DOHH2 (cell line): Measurements from ENCODE around the gene SYNE3.
A peak's percentile ranks its signal among the peaks of the same experiment; 100 is the strongest.

ENCODE experiments used
- H3F3A ChIP-seq: fragments of 200-600 bp; sonication (generic), shearing (Covaris generic); 2 replicates; pipeline ENCODE4 v1.6.0; 2016; ENCODE audit warnings: antibody characterized with exemption, mild to moderate bottlenecking; ENCODE audit not compliant: control insufficient read depth, insufficient read depth
- H3K27ac ChIP-seq: fragments of 200-600 bp; sonication (generic); 2 replicates; pipeline ENCODE4 v1.5.1; 2014; ENCODE audit warnings: low read depth, mild to moderate bottlenecking, low read length, moderate library complexity
- H3K27me3 ChIP-seq: fragments of 200-600 bp; sonication (generic); 2 replicates; pipeline ENCODE4 v1.6.1; 2014; ENCODE audit warnings: mild to moderate bottlenecking, low read length, mixed read lengths; ENCODE audit not compliant: control insufficient read depth
- H3K36me3 ChIP-seq: fragments of 200-600 bp; sonication (generic); 2 replicates; pipeline ENCODE4 v1.6.1; 2014; ENCODE audit warnings: mild to moderate bottlenecking, low read length, moderate library complexity, mixed read lengths; ENCODE audit not compliant: control insufficient read depth
- H3K4me1 ChIP-seq: fragments of 200-600 bp; sonication (generic); 2 replicates; pipeline ENCODE4 v1.6.1; 2014; ENCODE audit warnings: mild to moderate bottlenecking, low read length, mixed read lengths; ENCODE audit not compliant: control insufficient read depth
- H3K4me2 ChIP-seq: fragments of 200-600 bp; sonication (generic); 2 replicates; pipeline ENCODE4 v1.6.0; 2014; ENCODE audit warnings: mild to moderate bottlenecking, low read length, moderate library complexity
- H3K4me3 ChIP-seq: fragments of 200-600 bp; sonication (generic); 2 replicates; pipeline ENCODE4 v1.5.1; 2014; ENCODE audit warnings: mild to moderate bottlenecking, low read length, mixed read lengths
- H3K79me2 ChIP-seq: fragments of 200-600 bp; sonication (generic); 2 replicates; pipeline ENCODE4 v1.6.1; 2014; ENCODE audit warnings: mild to moderate bottlenecking, low read length, mixed read lengths; ENCODE audit not compliant: control insufficient read depth
- H3K9me2 ChIP-seq: fragments of 200-600 bp; sonication (generic); replicated peaks from 2 replicates; pipeline ENCODE4 v1.6.1; 2014; ENCODE audit warnings: mild to moderate bottlenecking, low read length, mixed read lengths; ENCODE audit not compliant: control insufficient read depth
- H3K9me3 ChIP-seq: fragments of 200-600 bp; sonication (generic); 2 replicates; pipeline ENCODE4 v1.6.1; 2014; ENCODE audit warnings: antibody characterized with exemption, low read length, mixed read lengths; ENCODE audit not compliant: control insufficient read depth, insufficient read depth
- H4K20me1 ChIP-seq: fragments of 200-600 bp; sonication (generic); 2 replicates; pipeline ENCODE4 v1.6.0; 2014; ENCODE audit warnings: low read depth, mild to moderate bottlenecking, antibody characterized with exemption, low read length, moderate library complexity; ENCODE audit not compliant: control insufficient read depth, insufficient read depth
- EZH2phosphoT487 ChIP-seq: fragments of 200-600 bp; sonication (generic); IDR thresholded peaks from 2 replicates; pipeline ENCODE4 v1.6.1; 2017; ENCODE audit warnings: borderline replicate concordance, mild to moderate bottlenecking, antibody characterized with exemption, low read length, moderate library complexity, mixed read lengths
- TF ChIP-seq, protein P1 (sequence below): fragments of 200-600 bp; sonication (generic); IDR thresholded peaks from one replicate; pipeline ENCODE4 v1.5.1; 2014; ENCODE audit warnings: antibody characterized with exemption, mild to moderate bottlenecking, low read depth, low read length; ENCODE audit not compliant: poor library complexity, severe bottlenecking

The SYNE3 gene

GRCh38 chr14:95489214-95490137, 27.0 kb downstream of the SYNE3 start:
- H3F3A ChIP-seq, result no peaks in the 10 kb centered on the region
- no peaks in the 10 kb centered on the region for H3K27me3 ChIP-seq
- H3K4me3 ChIP-seq, result no peak overlapping the region
- H3K9me3 ChIP-seq, result no peaks in the 10 kb centered on the region
- H3K4me1 ChIP-seq, result peaks cover 49% of the 10 kb centered on the region
- H3K4me2 ChIP-seq, result no peak overlapping the region
- H3K36me3 ChIP-seq, result no peaks in the 10 kb centered on the region
- H4K20me1 ChIP-seq, result no peaks in the 10 kb centered on the region
- H3K9me2 ChIP-seq, result no peaks in the 10 kb centered on the region
- TF ChIP-seq, protein P1, sequence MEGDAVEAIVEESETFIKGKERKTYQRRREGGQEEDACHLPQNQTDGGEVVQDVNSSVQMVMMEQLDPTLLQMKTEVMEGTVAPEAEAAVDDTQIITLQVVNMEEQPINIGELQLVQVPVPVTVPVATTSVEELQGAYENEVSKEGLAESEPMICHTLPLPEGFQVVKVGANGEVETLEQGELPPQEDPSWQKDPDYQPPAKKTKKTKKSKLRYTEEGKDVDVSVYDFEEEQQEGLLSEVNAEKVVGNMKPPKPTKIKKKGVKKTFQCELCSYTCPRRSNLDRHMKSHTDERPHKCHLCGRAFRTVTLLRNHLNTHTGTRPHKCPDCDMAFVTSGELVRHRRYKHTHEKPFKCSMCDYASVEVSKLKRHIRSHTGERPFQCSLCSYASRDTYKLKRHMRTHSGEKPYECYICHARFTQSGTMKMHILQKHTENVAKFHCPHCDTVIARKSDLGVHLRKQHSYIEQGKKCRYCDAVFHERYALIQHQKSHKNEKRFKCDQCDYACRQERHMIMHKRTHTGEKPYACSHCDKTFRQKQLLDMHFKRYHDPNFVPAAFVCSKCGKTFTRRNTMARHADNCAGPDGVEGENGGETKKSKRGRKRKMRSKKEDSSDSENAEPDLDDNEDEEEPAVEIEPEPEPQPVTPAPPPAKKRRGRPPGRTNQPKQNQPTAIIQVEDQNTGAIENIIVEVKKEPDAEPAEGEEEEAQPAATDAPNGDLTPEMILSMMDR, result no peak
- TF ChIP-seq EZH2phosphoT487, result no peak
- no peaks in the 10 kb centered on the region for H3K79me2 ChIP-seq
- H3K27ac ChIP-seq, result no peak overlapping the region

- H3K27me3 ChIP-seq, result no peaks in the 10 kb centered on the region; the same call in 1 of the 2 replicates
- peak overlapping the region; percentile 24 for H3K4me3 ChIP-seq
- no peaks in the 10 kb centered on the region for H3K9me3 ChIP-seq
- TF ChIP-seq EZH2phosphoT487, result no peak
- TF ChIP-seq, protein P1, result no peak
- H4K20me1 ChIP-seq, result no peaks in the 10 kb centered on the region
- peak overlapping the region; percentile 97; the same call in 1 of the 2 replicates for H3K4me2 ChIP-seq
- H3K79me2 ChIP-seq, result no peaks in the 10 kb centered on the region
- no peaks in the 10 kb centered on the region for H3F3A ChIP-seq
- no peak overlapping the region for H3K27ac ChIP-seq
- H3K36me3 ChIP-seq, result no peaks in the 10 kb centered on the region
- H3K9me2 ChIP-seq, result no peaks in the 10 kb centered on the region
- peaks cover 51% of the 10 kb centered on the region for H3K4me1 ChIP-seq
Measured at GRCh38 chr14:95488376-95489213, 27.9 kb downstream of the SYNE3 start.

DNA sequence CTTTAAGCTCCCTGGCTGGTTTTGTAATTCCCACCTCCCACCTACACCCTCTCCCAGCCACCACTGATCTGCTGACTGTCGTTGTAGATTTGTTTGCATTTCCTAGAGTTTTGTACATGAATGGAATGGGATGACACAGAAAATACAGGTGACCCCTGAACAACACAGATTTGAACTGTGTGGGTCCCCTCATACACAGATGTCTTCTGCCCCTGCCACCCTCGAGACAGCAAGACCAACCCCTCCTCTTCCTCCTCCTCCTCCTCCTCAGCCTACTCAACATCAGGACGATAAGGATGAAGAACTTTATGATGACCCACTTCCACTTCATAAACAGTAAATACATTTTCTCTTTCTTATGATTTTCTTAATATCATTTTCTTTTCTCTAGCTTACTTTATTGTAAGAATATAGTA, 28.8 kb downstream of the SYNE3 start:
- Histone ChIP-seq H3K4me1 (peaks cover 51% of the 10 kb centered on the region), H3K9me2 (no peaks in the 10 kb centered on the region), H3K79me2 (no peaks in the 10 kb centered on the region), H3K4me2 (peak overlapping the region; percentile 97), H3K27me3 (no peaks in the 10 kb centered on the region; the same call in 1 of the 2 replicates), H3K36me3 (no peaks in the 10 kb centered on the region), H3K4me3 (peak overlapping the region; percentile 74), H3F3A (no peaks in the 10 kb centered on the region), H3K27ac (peak overlapping the region; percentile 86), H3K9me3 (no peaks in the 10 kb centered on the region), H4K20me1 (no peaks in the 10 kb centered on the region)
- no peak for TF ChIP-seq EZH2phosphoT487
- TF ChIP-seq, protein P1, result no peak
